Stimulated activated CD8-positive, alpha-beta memory T cell treated with anti-CD3 and anti-CD28 coated beads, Interleukin-4, amount 100 ng/mL, for 1 hour (primary cell): ENCODE results near the gene CACHD1.

ENCODE experiments used
- DNase-seq, 2 donors: peaks; one replicate each; pipeline ENCODE4 v3.0.0-alpha.2; 2020; ENCODE audit warnings: low read depth in 2 of 2, low spot score in 1 of 2

CACHD1 gene

GRCh38 chr1:64472805-64473204 is 2.9 kb downstream of the CACHD1 start:
- no peak for DNase-seq

GRCh38 chr1:64473367-64473766 is 3.4 kb downstream of the CACHD1 start:
- DNase-seq: no peak

DNA sequence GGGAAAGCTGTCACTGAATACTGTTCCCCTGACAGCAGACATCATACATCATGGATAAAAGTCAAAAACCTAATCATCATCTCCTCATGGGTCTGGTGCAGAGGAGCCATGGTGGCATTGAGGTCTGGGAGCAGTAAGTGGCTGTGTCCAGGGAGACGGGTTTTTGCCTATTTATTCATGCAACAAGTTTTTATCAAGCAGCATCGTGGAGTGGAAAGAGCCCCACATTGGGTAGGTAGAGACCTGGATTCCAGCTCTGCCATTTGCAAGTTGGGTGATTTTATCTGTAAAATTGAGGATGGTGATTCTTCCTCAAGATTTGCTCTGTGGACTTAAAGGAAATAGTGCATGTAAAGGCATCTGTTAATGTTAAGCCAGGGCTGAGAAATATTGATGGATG is 4.2 kb downstream of the CACHD1 start:
- DNase-seq: no peak

DNA sequence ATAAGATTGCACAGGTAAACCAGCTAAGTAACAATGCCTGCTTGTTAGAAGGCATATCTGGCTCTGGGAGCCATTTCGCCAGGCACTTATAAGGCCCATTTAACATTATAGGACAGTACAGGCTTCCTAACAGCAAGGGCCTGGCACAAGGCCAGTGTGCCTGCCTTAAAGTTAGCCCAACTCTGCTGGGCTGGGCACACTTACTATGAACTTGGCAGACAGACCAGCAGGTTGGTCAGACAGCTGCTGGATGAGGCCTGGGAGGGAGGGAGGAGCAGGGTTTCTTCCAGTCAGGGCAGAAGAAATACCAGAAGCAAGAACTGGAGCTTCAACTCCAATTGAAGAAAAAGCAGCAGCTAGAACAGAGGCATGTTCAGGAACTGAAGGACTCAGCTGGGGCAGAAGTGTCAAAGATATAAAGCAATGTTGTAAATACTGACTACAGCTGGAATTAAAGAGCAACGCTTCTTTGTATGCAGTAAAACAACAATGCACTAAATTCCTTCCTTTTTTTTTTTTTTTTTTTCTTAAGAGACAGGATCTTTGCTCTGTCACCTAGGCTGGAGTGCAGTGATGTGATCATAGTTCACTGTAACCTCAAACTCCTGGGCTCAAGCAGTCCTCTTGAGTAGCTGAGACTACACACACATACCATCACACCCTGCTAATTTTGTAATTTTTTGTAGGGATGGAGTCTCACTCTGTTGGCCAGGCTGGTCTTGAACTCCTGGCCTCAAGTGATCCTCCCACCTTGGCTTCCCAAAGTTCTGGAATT is 4.9 kb downstream of the CACHD1 start:
- no peak for DNase-seq

DNA sequence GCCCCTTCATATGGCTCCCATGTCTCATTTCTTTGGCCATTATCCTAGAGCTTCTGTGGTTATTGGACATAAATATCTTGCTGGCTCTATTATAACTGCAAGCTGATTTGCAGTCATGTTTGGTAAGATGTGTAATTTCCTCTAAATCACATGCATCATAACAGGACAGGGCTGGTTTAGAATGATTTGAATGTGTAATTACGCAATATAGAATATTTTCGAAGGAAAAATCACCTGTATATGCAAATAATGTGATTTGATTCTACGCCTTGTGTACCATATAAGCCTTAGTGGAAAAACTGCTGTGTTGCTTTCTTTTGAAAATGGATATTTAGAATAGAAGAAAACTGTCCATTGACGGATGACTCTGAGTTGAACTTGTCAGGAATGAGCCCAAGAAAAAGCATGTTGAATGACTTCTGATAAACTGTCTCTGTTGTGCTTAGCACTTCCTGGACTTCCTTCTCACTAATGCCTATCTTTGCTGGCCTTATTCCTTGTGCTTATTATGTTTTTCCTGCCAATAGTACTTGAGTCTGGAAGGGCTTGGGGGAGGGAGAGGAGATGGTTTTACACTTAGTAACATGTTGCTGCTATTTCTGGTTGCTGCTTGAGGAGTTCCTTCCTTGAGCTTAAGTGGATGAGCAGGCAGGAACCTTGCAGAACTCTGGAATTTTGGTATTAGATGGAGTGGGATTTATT is 6.5 kb downstream of the CACHD1 start:
- no peak for DNase-seq

DNA sequence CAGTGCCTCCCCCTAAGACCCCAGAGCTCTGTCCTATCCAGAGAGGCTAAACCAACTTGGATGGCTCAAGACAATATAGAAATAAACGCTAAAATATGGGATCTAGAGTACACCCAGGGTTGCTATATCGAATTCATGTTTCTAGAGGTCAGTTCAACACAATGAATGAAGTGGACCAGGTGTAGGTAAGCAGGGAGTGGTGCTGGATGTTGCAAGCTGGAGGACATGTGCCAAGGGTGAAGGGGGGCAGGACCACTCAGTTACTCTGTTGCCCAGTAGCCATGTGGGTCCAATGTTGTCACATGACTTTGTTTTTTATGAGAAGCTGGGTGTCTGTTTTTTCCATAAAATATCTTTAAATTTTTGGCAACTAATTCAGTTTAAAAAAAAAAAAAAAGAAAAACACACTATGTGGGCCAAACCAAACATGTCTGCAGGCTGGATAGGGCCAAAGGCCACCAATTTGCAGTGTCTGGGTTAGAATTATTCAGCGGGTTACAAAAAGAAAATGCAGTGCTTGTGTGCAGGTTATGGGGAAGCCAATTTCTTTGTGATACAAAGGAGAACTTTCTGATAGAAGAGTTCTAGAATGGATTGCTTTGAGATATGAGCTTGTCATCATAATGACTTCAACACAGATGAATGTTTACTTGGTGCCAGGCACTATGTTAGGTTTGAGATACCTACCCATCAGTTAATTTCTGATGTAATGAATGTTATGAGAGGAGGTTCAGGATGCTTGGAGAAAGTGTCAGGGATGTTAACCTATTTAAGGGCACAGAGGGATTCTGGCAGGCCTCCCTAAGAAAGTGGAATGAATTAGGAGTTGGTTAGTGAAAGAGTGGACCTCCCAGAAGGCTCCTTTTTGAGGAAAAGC is 8.9 kb downstream of the CACHD1 start:
- DNase-seq: no peak

- DNase-seq: no peak
Observed at GRCh38 chr1:64479874-64480273, 9.9 kb downstream of the CACHD1 start.

DNA sequence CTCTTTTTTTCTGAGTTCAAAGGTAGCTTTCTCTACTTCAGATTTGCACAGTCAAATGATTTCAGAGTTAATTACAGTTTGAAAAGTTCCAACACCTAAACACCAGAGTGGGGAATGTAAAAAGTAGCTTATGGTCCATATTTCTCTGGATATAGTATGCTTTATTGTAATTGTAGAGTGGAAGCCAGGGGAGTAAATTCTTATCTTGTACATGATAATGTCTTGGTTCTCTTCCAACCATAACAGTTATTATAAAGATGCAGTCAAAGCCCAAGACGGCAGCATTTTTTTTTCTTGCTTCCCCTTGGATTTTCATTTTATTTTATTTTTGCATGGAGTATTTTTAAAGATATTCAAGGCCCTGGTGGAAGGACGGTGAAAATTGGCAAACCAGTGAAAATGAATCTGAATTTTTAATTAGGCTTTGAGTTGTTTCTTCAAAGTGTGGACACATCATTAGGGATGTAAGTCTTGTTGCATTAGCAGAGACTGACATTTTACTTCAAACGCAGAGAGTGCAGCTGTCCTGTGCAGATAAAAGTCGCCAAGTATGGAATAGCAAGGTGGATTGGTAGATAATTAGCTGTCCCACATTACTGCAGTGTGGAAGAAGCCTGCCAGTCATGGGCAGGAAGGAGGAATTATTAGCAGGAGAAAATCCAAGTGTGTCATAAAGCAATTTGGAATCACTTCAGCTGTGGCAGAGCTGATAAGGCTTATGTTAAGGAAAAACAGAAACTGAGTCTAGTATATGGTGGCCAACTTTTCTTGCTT is 11.3 kb downstream of the CACHD1 start:
- DNase-seq: no peak

DNA sequence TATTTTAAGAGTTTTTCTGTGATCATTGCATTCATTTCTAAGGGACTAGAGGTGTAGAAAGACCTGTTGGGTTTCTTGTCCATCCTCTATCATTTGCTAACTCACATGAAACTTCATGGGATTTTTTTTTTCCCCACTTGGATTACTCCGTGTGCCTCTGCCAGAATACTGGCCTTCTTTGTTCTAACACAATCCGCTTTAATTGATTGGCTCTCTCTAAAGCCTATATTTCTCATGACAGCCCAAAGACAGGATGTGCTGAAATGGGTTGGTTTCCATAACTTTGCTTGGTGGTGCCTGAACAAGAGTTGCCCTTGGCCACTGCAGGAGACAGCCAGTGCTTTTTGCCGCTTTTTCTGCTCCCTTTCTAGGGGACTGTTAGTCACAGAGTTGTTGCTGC is 12.2 kb downstream of the CACHD1 start:
- no peak for DNase-seq

DNA sequence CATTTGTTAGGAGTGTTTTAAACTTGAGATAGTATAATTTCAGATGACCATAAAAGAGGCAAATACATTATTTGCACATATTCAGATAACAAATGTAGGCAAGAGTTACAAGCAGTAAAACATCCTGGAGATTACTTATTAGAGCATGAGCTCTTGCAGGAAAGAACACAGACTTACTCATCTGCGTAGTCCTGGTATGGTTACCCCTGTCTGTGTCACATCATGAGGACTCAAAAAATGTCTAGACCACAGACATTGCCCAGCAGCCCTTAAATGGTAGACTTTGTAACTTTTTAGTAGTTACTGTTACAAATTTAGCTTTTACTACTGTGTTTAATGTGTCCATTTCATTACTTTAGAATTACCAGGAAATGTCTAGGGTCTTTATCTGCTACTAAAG is 12.8 kb downstream of the CACHD1 start:
- DNase-seq: no peak

DNA sequence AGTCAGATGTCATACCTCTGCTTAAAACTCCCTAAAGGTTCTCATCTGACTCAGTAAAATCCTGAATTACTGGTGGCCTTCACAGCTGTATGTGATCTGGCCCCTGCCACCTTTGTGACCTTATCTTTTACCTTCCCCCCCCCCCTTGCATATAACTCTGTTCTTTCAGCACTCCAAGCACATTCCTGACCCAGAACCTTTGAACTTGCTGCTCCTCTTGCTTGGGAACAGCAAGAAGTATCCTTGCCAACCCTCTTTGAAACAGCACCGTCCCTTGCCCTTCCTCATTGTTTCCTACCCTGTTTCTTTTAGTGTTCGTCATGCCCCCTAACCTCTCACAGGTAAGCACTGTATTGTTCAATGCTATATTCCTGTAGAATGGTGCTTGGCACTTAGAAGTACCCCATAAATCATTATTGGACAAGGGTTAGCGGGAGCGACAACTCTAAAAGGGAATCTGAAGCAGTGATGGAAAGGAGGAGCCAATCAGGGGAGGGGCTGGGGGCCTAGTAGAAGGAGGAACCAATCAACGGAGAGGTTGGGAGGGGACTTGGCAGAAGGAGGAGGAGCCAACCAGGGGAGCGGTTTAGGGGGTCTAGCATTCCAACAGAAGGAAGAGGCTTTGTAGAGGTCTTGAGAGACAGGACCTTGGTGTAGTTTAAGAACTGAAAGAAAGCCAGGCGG is 13.9 kb downstream of the CACHD1 start:
- DNase-seq: no peak

GRCh38 chr1:64484651-64485050 is 14.7 kb downstream of the CACHD1 start:
- no peak for DNase-seq

GRCh38 chr1:64486193-64486592 is 16.3 kb downstream of the CACHD1 start:
- no peak for DNase-seq

DNA sequence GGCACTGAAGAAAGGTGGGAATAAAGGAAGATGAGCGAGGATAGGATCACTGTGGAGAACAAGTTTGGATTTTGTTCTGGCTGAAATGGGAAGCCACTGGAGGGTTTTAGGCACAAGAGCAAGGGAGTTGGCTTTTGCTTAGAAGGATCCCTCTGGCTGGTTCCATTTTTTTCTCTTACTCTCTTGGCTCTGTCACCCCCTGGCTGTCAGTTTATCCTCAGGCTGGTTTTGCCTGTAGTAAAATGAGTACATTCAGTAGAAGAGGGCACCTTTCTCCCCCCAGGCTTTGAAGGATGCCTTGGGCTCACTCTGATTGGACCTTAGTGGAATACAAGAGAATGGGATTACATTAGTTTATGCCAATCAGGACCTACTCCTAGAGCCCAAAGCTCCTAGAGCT is 17.1 kb downstream of the CACHD1 start:
- no peak for DNase-seq

DNA sequence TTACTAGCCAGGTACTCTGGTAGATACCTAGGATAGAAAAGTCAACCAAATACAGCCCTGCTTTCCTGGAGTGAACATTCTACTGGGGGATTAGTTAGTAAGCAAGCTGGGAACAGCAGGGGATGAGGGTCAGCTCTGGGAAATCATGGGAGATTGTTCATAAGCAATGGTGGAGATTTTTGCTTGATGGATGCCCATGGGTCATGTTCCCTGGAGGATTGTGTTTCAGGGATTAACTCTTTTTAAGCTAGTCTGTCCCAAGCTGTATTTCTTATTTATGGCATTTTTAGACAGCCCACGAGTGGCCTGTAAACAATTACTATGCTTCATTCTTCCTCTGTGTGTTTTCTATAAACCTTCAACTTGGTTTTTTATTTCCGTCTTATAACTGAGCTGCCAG is 18.9 kb downstream of the CACHD1 start:
- no peak for DNase-seq

DNA sequence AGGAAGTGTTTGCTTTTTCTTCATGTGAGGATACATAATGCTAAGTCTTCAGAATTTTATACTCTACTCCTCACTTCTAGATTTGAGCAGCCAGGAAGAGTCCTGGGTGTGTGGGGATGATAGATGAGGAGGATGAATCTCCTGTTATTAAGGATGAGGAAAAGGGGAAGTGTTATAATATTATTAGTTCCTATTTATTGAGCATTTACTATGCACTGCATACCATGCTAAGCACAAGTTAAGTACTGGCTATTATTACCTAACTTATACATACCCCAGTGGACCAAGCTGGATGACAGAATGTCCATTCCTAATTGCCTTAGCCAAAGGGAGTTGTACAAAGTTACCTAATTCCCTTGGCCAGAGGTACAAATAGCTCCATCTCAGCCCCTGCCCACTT is 19.8 kb downstream of the CACHD1 start:
- no peak for DNase-seq

- DNase-seq: no peak
Observed at GRCh38 chr1:64490213-64490818, 20.4 kb downstream of the CACHD1 start.

- DNase-seq: no peak
Observed at GRCh38 chr1:64492424-64492823, 22.5 kb downstream of the CACHD1 start.

GRCh38 chr1:64493831-64494230 is 23.9 kb downstream of the CACHD1 start:
- no peak for DNase-seq

GRCh38 chr1:64494659-64495058 is 24.7 kb downstream of the CACHD1 start:
- DNase-seq: no peak
